H1 (cell line): ENCODE results near the gene SLCO2A1. TPM values are rescaled to one million over a fixed set of nuclear protein-coding genes. Genes with fewer than 3 reads are reported as not detected.

ENCODE experiments used
- CTCF ChIA-PET: fragments of 300-600 bp; sonication (Branson Sonifier 250); formaldehyde crosslinking; loops from one replicate; lab custom pipeline; 2021; ENCODE audit not compliant: partially characterized antibody; lab: Charles Lee
- POLR2A ChIA-PET: fragments of 300-600 bp; sonication (Branson Sonifier 250); formaldehyde crosslinking; loops from one replicate; lab custom pipeline; 2021; ENCODE audit warnings: inconsistent platforms; ENCODE audit not compliant: partially characterized antibody; lab: Charles Lee
- DNase-seq, 2 experiments: peaks; one replicate each; pipeline versions ENCODE4 v3.0.0 to v3.0.0-alpha.2; 2010 to 2022; ENCODE audit warnings: low spot score in 2 of 2, low read depth in 1 of 2, mixed read lengths in 1 of 2
- FAIRE-seq: peaks from 2 replicates; lab custom pipeline; 2011; peaks lifted over from hg19 to GRCh38; lab: Jason Lieb, UNC
- H2AFZ ChIP-seq: 2 replicates; pipeline ENCODE4 v1.8.1; 2012; ENCODE audit warnings: low read length, inconsistent platforms
- H2AK5ac ChIP-seq: 2 replicates; pipeline ENCODE4 v1.6.1; 2013; ENCODE audit warnings: low read depth, low read length
- H2BK120ac ChIP-seq: replicated peaks from 2 replicates; pipeline ENCODE3; 2013; ENCODE audit warnings: low read depth, low read length, inconsistent platforms
- H2BK12ac ChIP-seq: 2 replicates; pipeline ENCODE4 v1.6.1; 2013; ENCODE audit warnings: low read depth, low read length
- H2BK15ac ChIP-seq: 2 replicates; pipeline ENCODE4 v1.6.1; 2013; ENCODE audit warnings: low read length
- H2BK20ac ChIP-seq: 2 replicates; pipeline ENCODE4 v1.6.1; 2013; ENCODE audit warnings: low read length
- H2BK5ac ChIP-seq: 2 replicates; pipeline ENCODE4 v1.6.1; 2013; ENCODE audit warnings: low read depth, low read length
- H3K14ac ChIP-seq: 2 replicates; pipeline ENCODE4 v1.6.1; 2013; ENCODE audit warnings: inconsistent platforms; ENCODE audit not compliant: insufficient read length
- H3K18ac ChIP-seq: 2 replicates; pipeline ENCODE4 v1.6.1; 2013; ENCODE audit warnings: low read length; ENCODE audit errors: extremely low read depth
- H3K23ac ChIP-seq: 2 replicates; pipeline ENCODE4 v1.6.1; 2013; ENCODE audit warnings: inconsistent platforms; ENCODE audit not compliant: insufficient read length
- H3K23me2 ChIP-seq: 2 replicates; pipeline ENCODE4 v1.6.1; 2013; ENCODE audit warnings: low read depth, low read length
- H3K27ac ChIP-seq: 2 replicates; pipeline ENCODE4 v1.6.1; 2011; ENCODE audit warnings: low read depth, low read length, inconsistent platforms
- H3K27me3 ChIP-seq, 4 experiments: replicated peaks in 1 of 4; 1 replicate in 1 of 4; 2 replicates in 3 of 4; pipeline versions ENCODE4 v1.6.1 to v1.8.1; 2011 to 2013; ENCODE audit warnings: low read length in 3 of 4, mild to moderate bottlenecking in 3 of 4, inconsistent platforms in 2 of 4, mixed read lengths in 2 of 4, moderate library complexity in 1 of 4; ENCODE audit not compliant: control insufficient read depth in 3 of 4, insufficient read depth in 3 of 4; ENCODE audit errors: extremely low read depth in 1 of 4
- H3K36me3 ChIP-seq, 4 experiments: 2 replicates each; pipeline versions ENCODE4 v1.6.1 to v1.8.1; 2011 to 2013; ENCODE audit warnings: mild to moderate bottlenecking in 4 of 4, low read length in 3 of 4, moderate library complexity in 2 of 4, control low read depth in 1 of 4, inconsistent platforms in 1 of 4; ENCODE audit not compliant: insufficient read depth in 4 of 4, control insufficient read depth in 2 of 4
- H3K4ac ChIP-seq: replicated peaks from 2 replicates; pipeline ENCODE3; 2013; ENCODE audit warnings: low read length, low read depth, mixed read lengths, inconsistent platforms; ENCODE audit not compliant: insufficient read length
- H3K4me1 ChIP-seq, 4 experiments: replicated peaks in 1 of 4; 1 replicate in 1 of 4; 2 replicates in 3 of 4; pipeline versions ENCODE4 v1.6.1 to v1.8.1; 2011 to 2013; ENCODE audit warnings: low read length in 3 of 4, inconsistent platforms in 2 of 4, mixed read lengths in 1 of 4; ENCODE audit not compliant: insufficient read depth in 4 of 4, control insufficient read depth in 3 of 4
- H3K4me2 ChIP-seq, 2 experiments: 2 replicates each; pipeline versions ENCODE4 v1.6.1 to v1.8.1; 2011 to 2013; ENCODE audit warnings: low read depth in 2 of 2, low read length in 2 of 2, control low read depth in 1 of 2, inconsistent platforms in 1 of 2, mild to moderate bottlenecking in 1 of 2; ENCODE audit not compliant: insufficient read depth in 1 of 2
- H3K4me3 ChIP-seq, 4 experiments: fragments of 200-600, 300-600 bp in 1 of 4; sonication (generic), shearing (Covaris generic), sonication (Bioruptor Twin) in 1 of 4; 2 replicates each; pipeline versions ENCODE4 v1.5.1 to v1.8.1; 2011 to 2016; ENCODE audit warnings: low read length in 4 of 4, low read depth in 3 of 4, control low read depth in 2 of 4, inconsistent platforms in 2 of 4, mild to moderate bottlenecking in 2 of 4, mixed read lengths in 1 of 4, moderate library complexity in 1 of 4; ENCODE audit not compliant: insufficient read depth in 2 of 4; ENCODE audit errors: extremely low read depth in 1 of 4
- H3K56ac ChIP-seq: replicated peaks from 2 replicates; pipeline ENCODE3; 2013; ENCODE audit warnings: low read depth, mild to moderate bottlenecking, mixed read lengths, low read length, inconsistent platforms; ENCODE audit not compliant: insufficient read length
- H3K79me1 ChIP-seq: 2 replicates; pipeline ENCODE4 v1.6.1; 2013; ENCODE audit warnings: low read depth, low read length, control low read depth
- H3K79me2 ChIP-seq, 2 experiments: 2 replicates each; pipeline versions ENCODE4 v1.6.1 to v1.8.1; 2012 to 2013; ENCODE audit warnings: low read length in 2 of 2, mild to moderate bottlenecking in 2 of 2, inconsistent platforms in 1 of 2; ENCODE audit not compliant: insufficient read depth in 2 of 2, control insufficient read depth in 1 of 2
- H3K9ac ChIP-seq, 4 experiments: replicated peaks in 1 of 4; 1 replicate in 1 of 4; 2 replicates in 3 of 4; pipeline versions ENCODE4 v1.6.1 to v1.8.1; 2011 to 2013; ENCODE audit warnings: low read depth in 3 of 4, low read length in 3 of 4, control low read depth in 2 of 4, mild to moderate bottlenecking in 2 of 4, moderate library complexity in 2 of 4, inconsistent platforms in 1 of 4; ENCODE audit errors: extremely low read depth in 1 of 4
- H3K9me3 ChIP-seq, 2 experiments: 2 replicates each; pipeline versions ENCODE4 v1.6.1 to v1.8.1; 2012 to 2013; ENCODE audit warnings: mild to moderate bottlenecking in 2 of 2, moderate library complexity in 2 of 2, control low read depth in 1 of 2, inconsistent platforms in 1 of 2, low read depth in 1 of 2, low read length in 1 of 2, mixed read lengths in 1 of 2; ENCODE audit not compliant: insufficient read depth in 2 of 2
- H4K20me1 ChIP-seq, 2 experiments: replicated peaks in 1 of 2; 2 replicates each; pipeline versions ENCODE3 to v1.8.1; 2011 to 2013; ENCODE audit warnings: inconsistent platforms in 2 of 2, low read length in 2 of 2, mild to moderate bottlenecking in 1 of 2; ENCODE audit not compliant: insufficient read depth in 2 of 2, control insufficient read depth in 1 of 2
- H4K5ac ChIP-seq: 2 replicates; pipeline ENCODE4 v1.6.1; 2013; ENCODE audit warnings: low read length, low read depth, mixed read lengths, inconsistent platforms; ENCODE audit not compliant: insufficient read length
- H4K8ac ChIP-seq: 2 replicates; pipeline ENCODE4 v1.8.0; 2013; ENCODE audit warnings: mild to moderate bottlenecking, moderate library complexity, low read length, inconsistent platforms; ENCODE audit not compliant: insufficient read depth; ENCODE audit errors: extremely low read depth
- H4K91ac ChIP-seq: replicated peaks from 2 replicates; pipeline ENCODE3; 2013; ENCODE audit warnings: low read length, mixed read lengths, inconsistent platforms; ENCODE audit not compliant: insufficient read length
- PHF8 ChIP-seq: fragments of 200-600 bp; sonication (generic); conservative IDR thresholded peaks from 2 replicates; pipeline ENCODE4 v1.7.1; 2012; ENCODE audit warnings: low read depth, mild to moderate bottlenecking, inconsistent platforms, low read length, moderate library complexity
- SUZ12 ChIP-seq: fragments of 200-600 bp; sonication (generic); IDR thresholded peaks from 2 replicates; pipeline ENCODE4 v1.6.1; 2012; ENCODE audit warnings: mild to moderate bottlenecking, inconsistent platforms, low read length, moderate library complexity, mixed read lengths
- WGBS, 2 experiments: shearing (Covaris generic) in 1 of 2; methylation state at CpG; one replicate each; pipeline versions ENCODE4 v1.1.6 to v1.1.7; 2013 to 2015; ENCODE audit warnings: low lambda C conversion rate in 2 of 2, mixed read lengths in 2 of 2, inconsistent platforms in 1 of 2, low coverage in 1 of 2, missing lambda C conversion rate in 1 of 2; ENCODE audit not compliant: insufficient replicate concordance in 2 of 2, insufficient coverage in 1 of 2, insufficient read length in 1 of 2; ENCODE audit errors: extremely low coverage in 1 of 2, missing lambda C conversion rate in 1 of 2; 5-methylcytosine and 5-hydroxymethylcytosine counted together
- polyA plus RNA-seq, 7 experiments: library from polyadenylated mRNA; depleted of rRNA in 3 of 7; stranded (reverse) in 5 of 7; unstranded in 2 of 7; fragments of >200 nt in 5 of 7; fragments of 200-250 nt in 2 of 7; gene quantifications; 1 replicate in 5 of 7; 2 replicates in 1 of 7; 4 replicates in 1 of 7; pipeline versions ENCODE4 v1.2.1 to v1.2.3, GENCODE V29; 2011 to 2013; ENCODE audit warnings: missing spikeins in 2 of 7, mixed read lengths in 2 of 7
- total RNA-seq: library from RNA; stranded (reverse); fragmentation: NEBNext Ultra II Directional; extraction: Animal tissue kit (Norgen Biotek cat#: 25700); gene quantifications from 2 replicates; pipeline ENCODE4 v1.2.1, GENCODE V29; 2021
- TF ChIP-seq, protein P1 (sequence below): IDR thresholded peaks from 2 replicates; pipeline ENCODE4 v1.6.1; 2012; ENCODE audit warnings: inconsistent platforms

Gene SLCO2A1
- total and polyA plus RNA-seq, 2 of the 8 experiments (the other 6 are each of a cell fraction or from before 2014, with no cell fraction given): 1.1 to 2.3 TPM

DNA sequence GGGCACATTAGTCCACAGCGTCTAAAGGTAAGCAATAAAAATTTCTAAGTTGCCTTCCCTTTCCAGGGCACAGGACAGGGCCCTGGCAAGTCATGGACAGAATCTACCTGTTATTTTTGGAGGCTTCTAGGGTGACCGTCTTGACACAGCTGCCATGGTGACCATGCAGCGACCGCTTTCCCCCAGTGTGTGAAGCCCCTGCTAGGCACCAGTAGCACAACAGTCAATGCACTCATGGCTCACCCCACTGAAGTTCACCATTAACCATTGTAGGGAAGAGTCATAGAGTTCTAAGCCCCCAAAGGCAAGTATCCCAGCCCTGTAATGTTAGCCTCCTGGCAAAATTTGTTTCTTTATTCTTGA, 43.8 kb upstream of the SLCO2A1 start:
- H2BK15ac ChIP-seq: no peak overlapping the region
- H3K14ac ChIP-seq: no peak overlapping the region
- H3K36me3 ChIP-seq: no peaks in the 10 kb centered on the region
- no peak overlapping the region for H3K56ac ChIP-seq
- TF ChIP-seq SUZ12: no peak
- TF ChIP-seq, protein P1, sequence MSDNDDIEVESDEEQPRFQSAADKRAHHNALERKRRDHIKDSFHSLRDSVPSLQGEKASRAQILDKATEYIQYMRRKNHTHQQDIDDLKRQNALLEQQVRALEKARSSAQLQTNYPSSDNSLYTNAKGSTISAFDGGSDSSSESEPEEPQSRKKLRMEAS: no peak
- no peak for TF ChIP-seq PHF8
- H2BK5ac ChIP-seq: no peak overlapping the region
- H2BK12ac ChIP-seq: no peak overlapping the region
- H3K27ac ChIP-seq: no peak overlapping the region
- H2AFZ ChIP-seq: no peak overlapping the region
- no peaks in the 10 kb centered on the region for H3K79me2 ChIP-seq
- H3K4me2 ChIP-seq: no peak overlapping the region
- FAIRE-seq (no peak), DNase-seq (no peak)
- no peak overlapping the region for H4K8ac ChIP-seq
- H2BK120ac ChIP-seq: no peak overlapping the region
- no peak overlapping the region for H3K23ac ChIP-seq
- H3K27me3 ChIP-seq: no peaks in the 10 kb centered on the region
- H4K20me1 ChIP-seq: no peaks in the 10 kb centered on the region
- no peak overlapping the region for H4K91ac ChIP-seq
- no peak overlapping the region for H3K4ac ChIP-seq
- WGBS, 2 experiments: 95% methylated on average over 4 of the region's 4 CpGs; no CpG with 5 or more reads in 1 of the 2 experiments
- no peak overlapping the region for H2BK20ac ChIP-seq
- no peaks in the 10 kb centered on the region for H3K23me2 ChIP-seq
- no peaks in the 10 kb centered on the region for H3K4me1 ChIP-seq
- H2AK5ac ChIP-seq: no peak overlapping the region
- POLR2A ChIA-PET: no interaction called here
- H4K5ac ChIP-seq: no peak overlapping the region
- no peak overlapping the region for H3K9ac ChIP-seq
- no peaks in the 10 kb centered on the region for H3K9me3 ChIP-seq
- H3K18ac ChIP-seq: no peak overlapping the region
- CTCF ChIA-PET: interaction anchor here (0.6 kb wide), 1 partner anchor 406 kb away, joined by 4 read pairs; no protein-coding TSS in a partner anchor
- no peaks in the 10 kb centered on the region for H3K79me1 ChIP-seq
- H3K4me3 ChIP-seq: no peak overlapping the region
